Amniotic epithelial cell (primary cell): Measurements from ENCODE around the gene CD109.

Source experiments
- DNase-seq: peaks from one replicate; pipeline ENCODE4 v3.0.0-alpha.2; 2010; ENCODE audit warnings: low read depth

The CD109 gene

DNA sequence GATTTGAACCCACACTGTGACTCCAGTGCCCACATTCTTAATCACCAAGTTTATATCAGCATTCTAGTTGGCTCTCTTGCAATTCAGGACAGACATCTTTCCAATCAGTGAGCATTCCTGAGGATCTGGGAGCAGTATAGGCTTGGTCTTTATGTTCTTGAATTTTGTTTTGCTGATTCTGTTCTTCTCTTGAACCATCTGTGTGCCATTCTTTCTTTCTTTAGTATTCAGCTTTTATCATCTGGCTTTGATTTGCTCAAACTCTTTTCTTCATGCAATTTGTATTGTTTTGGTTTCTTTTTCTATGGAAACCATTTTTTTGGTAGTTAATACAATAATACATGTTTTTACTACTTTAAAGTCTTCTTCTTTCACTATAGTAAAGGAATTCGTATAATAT, 162.4 kb downstream of the CD109 start:
- no peak for DNase-seq

DNA sequence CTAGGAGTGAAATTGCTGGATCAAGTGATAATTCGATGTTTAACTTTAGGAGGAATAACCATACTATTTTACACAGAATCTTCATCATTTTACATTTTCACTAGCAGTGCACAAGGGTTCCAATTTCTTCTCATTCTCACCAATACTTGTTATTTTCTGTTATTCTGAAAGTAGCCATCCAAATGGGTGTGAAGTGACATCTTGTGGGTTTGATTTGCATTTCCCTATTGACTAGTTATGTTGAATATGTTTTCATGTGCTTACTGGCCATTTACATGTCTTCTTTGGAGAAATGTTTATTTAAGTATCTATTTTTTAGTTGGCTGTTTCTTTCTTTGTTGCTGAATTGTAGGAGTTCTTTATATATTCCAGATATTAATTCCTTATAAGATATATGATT, 164.3 kb downstream of the CD109 start:
- no peak for DNase-seq

DNA sequence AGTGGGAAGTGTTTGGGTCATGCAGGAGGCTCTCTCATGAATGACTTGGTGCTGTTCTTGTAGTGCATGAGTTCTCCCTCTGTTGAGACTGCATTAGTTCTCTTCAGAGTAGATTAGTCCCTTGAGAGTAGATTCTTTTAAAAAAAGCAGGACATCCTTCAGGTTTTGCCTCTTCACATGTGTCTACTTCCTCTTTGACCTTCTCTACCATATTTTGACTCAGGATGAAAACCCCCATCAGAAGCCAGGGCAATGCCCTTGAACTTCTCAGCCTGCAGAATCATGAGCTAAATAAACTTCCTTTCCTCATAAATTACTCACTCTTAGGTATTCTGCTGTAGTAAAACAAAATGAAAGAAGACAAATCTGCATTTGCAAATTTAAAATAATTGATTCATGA, 170.3 kb downstream of the CD109 start:
- DNase-seq: no peak

DNA sequence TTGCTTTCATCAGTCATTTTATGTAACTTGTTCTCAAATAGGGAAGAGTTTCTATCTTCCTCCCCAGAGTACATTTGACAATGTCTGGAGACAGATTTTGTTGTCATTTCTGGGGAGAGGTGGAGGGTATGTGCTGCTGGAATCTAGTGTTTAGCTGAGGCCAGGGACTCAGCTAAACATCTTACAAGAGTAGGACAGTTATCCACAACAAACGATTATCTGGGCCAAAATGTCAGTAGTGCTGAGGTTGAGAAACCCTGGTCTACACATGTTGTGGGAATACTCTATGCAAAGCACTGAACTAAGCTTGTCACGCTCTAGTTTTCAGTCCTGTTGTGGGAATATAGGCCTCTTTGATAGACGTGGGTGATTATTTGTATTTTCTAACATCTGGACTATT, 171.4 kb downstream of the CD109 start:
- DNase-seq: no peak

DNA sequence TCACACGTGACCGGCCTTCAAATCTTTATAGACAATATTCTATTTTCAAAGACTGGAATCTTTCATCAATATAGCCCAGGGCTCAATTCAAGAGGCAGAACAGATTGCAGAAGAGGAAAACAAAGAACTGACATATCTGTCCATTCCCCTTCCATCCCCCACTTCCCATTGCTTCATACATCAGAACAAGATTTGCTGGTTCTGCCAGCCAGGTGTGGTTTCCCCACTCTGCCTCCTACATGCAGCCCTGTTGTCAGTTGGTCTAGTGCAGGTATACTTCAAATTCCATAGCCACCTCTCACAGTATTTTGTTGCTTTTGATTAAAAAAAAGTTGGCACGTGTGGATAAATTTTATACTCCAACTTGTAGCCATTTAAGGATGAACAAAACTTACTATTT, 174.9 kb downstream of the CD109 start:
- no peak for DNase-seq

DNA sequence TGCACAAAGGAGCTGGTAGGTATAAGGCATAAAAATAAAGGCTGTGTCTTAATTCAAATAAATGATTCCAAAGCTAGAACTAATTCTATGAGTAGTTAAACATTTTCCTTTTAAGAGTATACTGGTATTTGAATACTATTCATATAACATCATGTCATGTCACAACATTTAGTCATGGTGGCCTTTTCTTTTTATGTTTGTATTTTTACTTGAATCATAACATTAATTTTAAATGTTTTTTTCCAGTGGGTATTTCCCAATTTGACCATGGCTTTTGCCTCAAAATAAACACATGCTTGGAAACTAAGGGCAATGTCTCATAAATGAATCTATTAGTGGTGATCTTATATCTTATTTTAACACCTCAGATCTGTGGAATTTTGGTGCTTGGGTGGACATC, 177.1 kb downstream of the CD109 start:
- no peak for DNase-seq
